ENCODE results near the gene MBOAT7. TPM values are rescaled to one million over a fixed set of nuclear protein-coding genes. Genes with fewer than 3 reads are reported as not detected.

The MBOAT7 gene
- total and polyA plus RNA-seq, 4 donors: 39.0 to 154 (median 73.3) TPM

GRCh38 chr19:54162884-54163283, 26.5 kb downstream of the MBOAT7 start:
- DNase-seq: no peak
- WGBS, 2 donors: 65% methylated on average over 14 of the region's 14 CpGs
- H3K9ac ChIP-seq (ENCODE audit: insufficient read depth in 1 of 2, low read length in 2 of 2): no peak overlapping the region
- no peaks in the 10 kb centered on the region for H3K9me3 ChIP-seq (ENCODE audit: control insufficient read depth in 4 of 4, insufficient read depth in 3 of 4, low read length in 3 of 4)
- no peak overlapping the region for H3K27ac ChIP-seq (ENCODE audit: low read depth in 1 of 2, low read length in 1 of 2)
- ATAC-seq (ENCODE audit: insufficient read depth, low FRiP score): no peak
- H3K4me3 ChIP-seq: no peak overlapping the region
- H3K36me3 ChIP-seq (ENCODE audit: control insufficient read depth in 4 of 4, insufficient read depth in 4 of 4, low read length in 4 of 4): peaks cover 0 to 2% (median under 1%) of the 10 kb centered on the region in 4 donors
- peaks cover 7 to 22% (median 9%) of the 10 kb centered on the region in 5 donors for H3K4me1 ChIP-seq (ENCODE audit: control insufficient read depth in 5 of 5, insufficient read depth in 5 of 5, low read length in 5 of 5)
- H3K27me3 ChIP-seq (ENCODE audit: control insufficient read depth in 3 of 3, insufficient read depth in 3 of 3, low read length in 2 of 3): peaks cover 0 to 2% (median 0%) of the 10 kb centered on the region in 3 donors
- no peak for TF ChIP-seq CTCF (IDR thresholded peaks at IDR 0.05; ENCODE audit: control extremely low read depth, extremely low read depth)

GRCh38 chr19:54162241-54162805, 27.1 kb downstream of the MBOAT7 start:
- Histone ChIP-seq H3K9ac (ENCODE audit: insufficient read depth in 1 of 2, low read length in 2 of 2) (no peak overlapping the region), H3K36me3 (ENCODE audit: control insufficient read depth in 4 of 4, insufficient read depth in 4 of 4, low read length in 4 of 4) (peaks cover 0 to 5% (median 1%) of the 10 kb centered on the region in 4 donors), H3K4me1 (ENCODE audit: control insufficient read depth in 5 of 5, insufficient read depth in 5 of 5, low read length in 5 of 5) (peaks cover 7 to 22% (median 9%) of the 10 kb centered on the region in 5 donors), H3K4me3 (peak overlapping the region; percentile 47), H3K27ac (ENCODE audit: low read depth in 1 of 2, low read length in 1 of 2) (no peak overlapping the region), H3K27me3 (ENCODE audit: control insufficient read depth in 3 of 3, insufficient read depth in 3 of 3, low read length in 2 of 3) (peaks cover 0 to 2% (median 0%) of the 10 kb centered on the region in 3 donors), H3K9me3 (ENCODE audit: control insufficient read depth in 4 of 4, insufficient read depth in 3 of 4, low read length in 3 of 4) (no peaks in the 10 kb centered on the region)
- DNase-seq (peak; percentile 58 to 84 (median 66)), ATAC-seq (ENCODE audit: insufficient read depth, low FRiP score) (peak; percentile 14)
- WGBS, 2 donors: 1 to 2% methylated on average over 32 to 35 of the region's 35 CpGs
- no peak for TF ChIP-seq CTCF (IDR thresholded peaks at IDR 0.05; ENCODE audit: control extremely low read depth, extremely low read depth)

GRCh38 chr19:54160854-54161253, 28.5 kb downstream of the MBOAT7 start:
- peaks cover 7 to 22% (median 9%) of the 10 kb centered on the region in 5 donors for H3K4me1 ChIP-seq (ENCODE audit: control insufficient read depth in 5 of 5, insufficient read depth in 5 of 5, low read length in 5 of 5)
- ATAC-seq (ENCODE audit: insufficient read depth, low FRiP score) (no peak), DNase-seq (peak in 2 of 3 donors; percentile 33 to 40)
- H3K9me3 ChIP-seq (ENCODE audit: control insufficient read depth in 4 of 4, insufficient read depth in 3 of 4, low read length in 3 of 4): no peaks in the 10 kb centered on the region
- H3K9ac ChIP-seq (ENCODE audit: insufficient read depth in 1 of 2, low read length in 2 of 2): peak overlapping the region in 1 of 2 donors; percentile 71
- 38 to 54% methylated on average over 13 of the region's 13 CpGs for WGBS, 2 donors
- H3K27me3 ChIP-seq (ENCODE audit: control insufficient read depth in 3 of 3, insufficient read depth in 3 of 3, low read length in 2 of 3): peaks cover 0 to 2% (median 0%) of the 10 kb centered on the region in 3 donors
- no peak overlapping the region for H3K4me3 ChIP-seq
- peak overlapping the region in 1 of 2 donors; percentile 90 for H3K27ac ChIP-seq (ENCODE audit: low read depth in 1 of 2, low read length in 1 of 2)
- no peak for TF ChIP-seq CTCF (IDR thresholded peaks at IDR 0.05; ENCODE audit: control extremely low read depth, extremely low read depth)
- peaks cover 0 to 15% (median 6%) of the 10 kb centered on the region in 4 donors for H3K36me3 ChIP-seq (ENCODE audit: control insufficient read depth in 4 of 4, insufficient read depth in 4 of 4, low read length in 4 of 4)

Data from lung (tissue), 12 donors.